ENCODE data around the gene KLHL35.

Gene KLHL35

DNA sequence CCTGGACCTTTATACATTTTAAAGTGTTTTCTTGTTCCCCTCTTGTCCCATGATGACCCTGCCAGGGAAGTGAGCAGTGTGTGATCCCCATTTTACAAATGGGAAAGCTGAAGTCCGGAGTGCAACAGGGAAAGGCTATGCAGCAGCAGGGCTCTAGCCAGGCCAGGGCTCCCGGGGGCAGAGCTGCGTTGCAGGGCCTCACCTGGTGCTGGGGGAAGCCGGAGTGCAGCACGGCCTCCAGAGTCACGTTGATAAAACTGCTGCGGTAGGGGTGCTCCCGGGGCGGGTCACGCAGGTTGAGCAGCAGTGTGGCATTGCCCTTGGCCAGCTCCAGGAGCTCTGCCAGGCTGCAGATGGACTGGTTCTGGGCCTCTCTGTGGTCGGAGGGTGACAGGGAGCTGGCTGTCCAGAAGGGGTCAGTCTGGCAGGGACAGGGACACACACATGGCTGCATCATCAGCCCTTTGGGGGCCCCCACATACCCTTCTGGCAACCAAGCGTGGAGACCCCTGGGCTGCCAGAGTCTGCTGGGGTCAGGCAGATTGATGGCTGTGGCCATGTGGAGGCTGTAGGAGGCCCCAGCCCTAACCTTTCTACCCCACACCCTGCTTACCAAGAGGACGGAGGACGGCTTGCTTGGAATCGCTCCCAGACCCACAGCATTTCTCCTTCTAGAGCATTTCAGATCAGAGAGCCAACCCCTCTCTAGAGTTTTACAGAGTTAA is 9.3 kb upstream of the KLHL35 start:
- DNase-seq (ENCODE audit: low read depth in 2 of 2), result no peak

DNA sequence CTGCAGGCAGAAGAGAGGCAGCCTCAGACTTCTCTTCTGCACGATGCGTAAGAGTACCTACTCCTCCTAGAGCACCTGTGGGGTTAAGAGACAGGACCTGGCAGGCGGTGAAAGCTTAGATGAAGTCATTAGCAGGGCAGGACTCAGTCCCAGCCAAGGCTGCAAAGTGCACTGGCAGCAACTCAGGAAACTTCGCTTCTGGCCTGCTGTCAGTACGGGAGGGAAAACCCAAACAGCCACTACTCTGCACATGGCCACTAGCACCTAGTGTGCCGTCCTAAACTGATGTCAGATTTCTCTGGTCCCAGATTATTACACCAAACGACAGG is 8.8 kb upstream of the KLHL35 start:
- DNase-seq (ENCODE audit: low read depth in 2 of 2), result no peak

DNA sequence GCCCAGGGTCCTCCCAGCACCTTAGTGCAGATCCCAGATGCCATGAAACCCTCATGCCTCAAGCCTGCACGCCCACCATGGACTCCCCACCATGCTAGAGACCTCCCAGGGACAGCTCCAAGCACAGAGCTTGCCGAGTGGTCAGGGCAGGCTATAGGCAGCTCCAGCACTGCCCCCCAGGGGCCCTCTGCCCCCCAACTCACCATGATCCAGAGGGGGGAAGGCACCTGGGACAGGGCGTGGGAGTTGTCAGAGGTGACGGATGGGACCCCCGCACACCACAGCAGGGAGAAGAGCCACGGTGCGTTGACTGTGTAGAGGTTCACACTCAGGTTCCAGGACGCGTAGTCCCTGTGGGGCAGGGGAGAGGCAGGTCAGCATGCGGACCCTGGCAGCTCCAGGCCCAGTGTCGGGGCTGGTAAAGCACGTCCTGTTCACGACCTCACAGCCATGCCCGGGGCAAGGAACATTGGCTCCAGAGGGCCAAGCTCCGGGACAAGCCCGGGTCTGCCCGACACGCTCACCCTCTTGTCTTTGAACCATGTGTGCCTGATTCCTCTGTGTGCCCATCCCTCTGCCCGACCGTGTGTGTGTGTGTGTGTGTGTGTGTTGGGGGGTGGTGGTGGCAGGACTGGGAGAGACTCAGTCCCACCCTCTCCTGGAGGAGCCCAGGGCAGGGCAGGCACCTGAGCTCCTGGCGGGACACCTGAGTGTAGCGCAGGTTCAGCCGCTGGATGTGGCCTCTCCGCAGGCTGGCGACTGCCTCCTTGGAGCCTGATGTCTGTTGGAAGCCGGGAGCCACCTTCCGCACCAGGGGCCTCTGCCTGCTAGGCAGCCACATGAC is 8.2 kb upstream of the KLHL35 start:
- DNase-seq (ENCODE audit: low read depth in 2 of 2), result no peak

DNA sequence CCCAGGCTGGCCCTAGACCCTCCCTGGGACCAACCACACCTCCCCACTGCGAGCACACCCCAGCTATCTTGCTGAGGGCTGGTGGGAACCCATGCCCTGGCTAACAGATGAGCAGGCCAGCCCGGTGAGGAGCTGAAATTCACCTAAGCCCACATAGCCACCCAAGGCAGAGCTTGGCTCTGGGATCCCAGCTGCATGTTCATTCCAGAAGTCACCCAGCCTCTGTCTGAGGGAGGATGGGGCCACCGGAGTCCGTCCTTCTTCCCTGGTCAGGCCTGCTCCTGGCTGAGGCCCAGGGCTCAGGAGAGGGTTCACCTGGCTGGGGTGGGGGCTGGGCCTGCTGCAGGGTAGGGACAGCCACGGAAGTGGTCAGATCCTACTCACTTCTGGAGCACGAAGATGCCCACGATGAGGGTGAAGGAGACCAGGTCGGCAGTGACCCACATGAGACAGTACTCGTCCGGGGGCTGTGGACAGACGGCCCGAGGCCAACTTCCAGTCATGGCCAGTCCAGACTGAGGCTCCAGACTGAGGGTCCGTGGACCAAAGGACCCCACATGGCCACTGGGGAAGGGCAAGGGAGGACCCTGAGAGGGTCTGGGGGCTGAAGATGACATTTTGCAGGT is 6.6 kb upstream of the KLHL35 start:
- DNase-seq (ENCODE audit: low read depth in 2 of 2), result no peak

- no peak for DNase-seq (ENCODE audit: low read depth in 2 of 2)
These were observed 6.0 kb upstream of the KLHL35 start for GRCh38 chr11:75439026-75439425.

DNA sequence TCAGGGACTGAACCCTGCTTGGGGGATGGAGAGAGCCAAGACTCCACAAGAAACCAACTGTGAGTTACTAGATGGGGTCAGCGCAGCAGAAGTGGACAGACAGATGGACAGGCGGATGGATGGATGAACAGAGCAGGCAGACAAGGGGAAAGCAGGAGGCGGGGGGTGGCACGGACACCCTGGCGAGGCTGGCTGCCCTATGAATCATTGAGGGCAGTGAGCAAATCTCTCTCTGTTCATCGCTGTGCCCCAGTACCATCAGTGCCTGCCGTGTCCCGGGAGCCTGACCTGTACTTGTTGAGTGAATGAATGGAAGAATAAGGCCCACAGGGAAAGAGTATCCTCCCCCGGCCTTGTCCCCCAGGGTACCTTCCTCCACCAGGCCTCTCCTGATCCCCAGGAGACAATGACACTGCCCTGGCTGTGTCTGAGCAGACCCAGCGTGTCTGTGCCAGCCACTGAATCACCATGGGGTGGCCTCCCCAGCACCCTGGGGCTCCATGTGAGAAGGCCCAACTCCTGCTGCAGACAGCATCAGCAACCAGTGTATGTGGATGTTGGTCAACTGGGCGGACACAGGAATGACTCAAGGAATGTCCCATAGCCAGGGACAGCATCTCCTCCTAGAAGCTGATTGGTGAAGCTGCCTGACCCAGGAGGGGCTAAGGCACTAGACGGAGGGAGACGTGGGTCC is 5.1 kb upstream of the KLHL35 start:
- no peak for DNase-seq (ENCODE audit: low read depth in 2 of 2)

GRCh38 chr11:75436806-75437205 is 3.8 kb upstream of the KLHL35 start:
- no peak for DNase-seq (ENCODE audit: low read depth in 2 of 2)

DNA sequence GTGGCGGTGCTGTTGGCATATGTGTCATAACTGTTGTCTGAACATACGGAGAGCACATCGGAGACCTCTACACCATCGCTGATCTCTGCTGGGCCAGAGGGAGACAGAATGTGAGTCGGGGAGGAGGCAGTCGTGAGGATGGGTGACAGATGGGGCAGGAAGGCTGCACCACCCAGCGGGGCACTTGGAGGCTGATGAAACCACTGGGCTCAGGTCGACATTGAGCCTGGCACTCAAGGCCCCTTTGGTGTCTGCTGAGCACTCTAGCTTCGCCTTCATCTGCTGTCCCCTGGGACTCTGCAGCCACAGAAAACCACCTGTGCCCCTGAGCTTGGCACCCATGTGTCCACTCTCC is 2.5 kb upstream of the KLHL35 start:
- no peak for DNase-seq (ENCODE audit: low read depth in 2 of 2)

- DNase-seq (ENCODE audit: low read depth in 2 of 2), result no peak
These were observed 2.0 kb upstream of the KLHL35 start for GRCh38 chr11:75434886-75435570.

DNA sequence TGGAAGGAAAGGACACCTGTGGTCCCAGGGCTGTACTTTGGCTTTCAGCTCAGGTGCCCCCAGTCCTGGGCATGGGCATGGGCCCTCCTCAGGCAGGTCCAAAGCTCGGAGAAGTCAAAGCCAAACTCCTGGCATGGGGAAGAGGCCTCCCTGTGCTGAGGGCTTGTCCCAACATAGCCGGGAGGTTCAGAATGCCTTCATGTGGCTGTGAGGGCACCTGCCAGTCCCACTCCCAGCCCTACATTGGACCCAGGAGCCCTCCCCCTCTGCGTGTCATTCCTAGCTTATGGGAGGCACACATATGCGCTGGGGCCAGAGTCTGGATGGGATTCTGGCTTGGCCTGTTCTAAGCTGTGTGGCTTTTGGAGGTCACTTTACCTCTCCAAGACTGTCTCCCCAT is 1.0 kb upstream of the KLHL35 start:
- DNase-seq (ENCODE audit: low read depth in 2 of 2), result no peak

DNA sequence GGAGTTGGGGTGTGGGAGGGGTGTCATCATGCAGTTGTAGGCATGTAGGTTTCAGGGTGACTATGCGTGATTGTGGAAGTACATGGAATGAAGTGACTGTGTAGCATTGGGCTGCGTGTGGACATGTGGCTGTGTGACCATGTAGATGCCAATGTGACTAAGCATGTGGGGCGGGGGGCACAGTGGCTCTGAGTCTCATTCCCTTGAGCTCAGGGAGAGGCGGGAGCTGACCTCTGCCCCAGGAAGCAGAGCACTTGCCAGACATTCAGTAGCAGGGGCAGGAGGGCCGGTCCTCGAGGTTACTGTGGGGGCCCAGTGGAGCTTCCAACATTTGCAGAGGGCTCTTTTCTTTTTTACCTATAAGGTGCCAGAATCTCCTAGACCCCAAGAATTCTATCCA is 440 bp upstream of the KLHL35 start:
- DNase-seq (ENCODE audit: low read depth in 2 of 2), result no peak

DNA sequence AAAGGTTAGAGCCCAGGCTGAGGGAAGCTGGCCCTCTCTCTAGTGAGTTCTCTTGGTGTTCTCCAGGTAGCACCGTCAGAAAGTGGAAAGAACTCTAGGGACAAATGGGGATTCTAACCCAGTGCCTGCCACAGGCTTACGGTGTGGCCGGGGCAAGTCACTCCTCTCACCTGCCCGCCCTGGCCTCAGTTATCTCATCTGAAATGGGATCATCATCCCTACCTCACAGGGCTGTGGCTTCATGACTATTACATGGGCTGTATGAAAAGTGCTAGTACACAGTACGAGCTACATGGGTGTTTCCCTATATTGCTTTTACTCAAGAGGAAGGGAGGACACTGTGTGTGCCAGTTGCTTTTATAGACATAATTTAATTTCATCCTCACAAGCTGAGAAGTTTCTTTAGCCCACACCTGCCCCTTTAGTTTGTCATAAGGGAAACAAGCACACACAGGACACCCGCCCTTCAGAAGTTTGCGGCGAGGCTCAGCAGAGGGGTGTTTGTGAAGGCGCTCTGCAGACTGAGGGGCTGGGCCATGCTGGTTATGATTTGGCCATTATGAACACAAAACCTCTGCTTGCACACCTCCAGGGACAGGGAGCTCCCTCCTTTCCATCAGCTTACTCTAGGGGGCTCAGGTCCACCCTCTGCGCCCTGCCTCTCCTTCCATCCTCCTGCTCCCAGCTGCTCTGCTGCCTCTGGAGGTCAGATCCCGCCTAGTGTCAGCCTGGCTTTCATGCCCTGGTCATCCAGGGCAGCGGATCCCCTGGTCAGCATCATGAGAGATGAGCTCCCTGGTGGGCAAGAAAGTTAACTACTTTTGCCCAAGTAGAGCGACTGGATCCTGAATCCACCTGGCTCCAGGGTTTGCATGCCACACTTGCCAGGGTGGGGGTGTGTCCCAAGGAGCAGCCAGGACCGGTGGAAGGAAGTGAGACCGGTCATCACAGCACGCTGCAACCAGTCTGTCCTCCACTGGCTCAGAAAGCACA is 1.2 kb downstream of the KLHL35 start:
- no peak for DNase-seq (ENCODE audit: low read depth in 2 of 2)

- DNase-seq (ENCODE audit: low read depth in 2 of 2), result no peak
These were observed 2.1 kb downstream of the KLHL35 start for GRCh38 chr11:75430714-75431532.

- DNase-seq (ENCODE audit: low read depth in 2 of 2), result peak; percentile 19 to 35
These were observed 2.9 kb downstream of the KLHL35 start for GRCh38 chr11:75429902-75430713.

DNA sequence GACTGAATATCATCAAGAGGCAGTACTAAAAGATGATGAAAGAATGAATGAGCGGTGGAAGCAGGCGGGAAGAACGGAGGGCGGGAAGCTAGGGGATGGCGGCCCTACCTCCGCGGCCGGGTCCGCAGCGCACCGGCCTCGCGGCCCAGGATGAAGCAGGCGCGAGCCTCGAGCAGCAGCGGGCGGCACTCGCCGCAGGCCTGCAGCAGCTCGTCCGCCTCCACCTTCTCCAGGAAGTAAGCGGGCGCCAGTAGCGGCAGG is 3.4 kb downstream of the KLHL35 start:
- no peak for DNase-seq (ENCODE audit: low read depth in 2 of 2)

DNA sequence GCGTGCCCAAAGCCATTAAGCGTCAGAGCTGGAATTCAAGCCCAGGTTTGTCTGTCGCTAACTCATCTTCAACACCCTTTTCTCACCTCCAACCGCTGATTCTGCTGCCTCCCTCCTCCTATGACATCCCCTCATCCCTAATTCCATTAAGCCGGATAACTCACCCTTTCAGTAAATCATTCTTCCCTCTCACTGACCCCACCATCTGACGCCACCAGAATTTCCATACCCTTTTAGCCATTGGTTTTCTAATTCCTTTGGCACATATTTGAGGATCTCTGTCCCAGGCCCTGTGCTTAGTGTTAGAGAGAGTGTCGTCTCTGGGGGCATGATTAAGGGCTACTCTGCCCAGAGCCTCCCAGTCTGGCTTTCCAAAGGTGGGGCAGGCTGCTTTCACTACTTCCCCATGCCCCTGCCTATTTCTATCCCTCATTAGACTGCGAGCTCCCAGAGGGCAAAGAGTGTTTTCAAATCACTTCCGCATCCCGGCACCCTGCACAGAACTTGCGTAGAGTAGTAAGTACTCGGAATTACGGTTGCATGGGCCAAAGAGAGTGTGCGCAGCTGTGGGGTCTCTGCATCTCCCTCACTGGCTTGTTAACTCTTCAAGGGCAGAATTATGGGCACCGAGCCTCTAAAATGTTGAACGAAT is 3.9 kb downstream of the KLHL35 start:
- no peak for DNase-seq (ENCODE audit: low read depth in 2 of 2)

DNA sequence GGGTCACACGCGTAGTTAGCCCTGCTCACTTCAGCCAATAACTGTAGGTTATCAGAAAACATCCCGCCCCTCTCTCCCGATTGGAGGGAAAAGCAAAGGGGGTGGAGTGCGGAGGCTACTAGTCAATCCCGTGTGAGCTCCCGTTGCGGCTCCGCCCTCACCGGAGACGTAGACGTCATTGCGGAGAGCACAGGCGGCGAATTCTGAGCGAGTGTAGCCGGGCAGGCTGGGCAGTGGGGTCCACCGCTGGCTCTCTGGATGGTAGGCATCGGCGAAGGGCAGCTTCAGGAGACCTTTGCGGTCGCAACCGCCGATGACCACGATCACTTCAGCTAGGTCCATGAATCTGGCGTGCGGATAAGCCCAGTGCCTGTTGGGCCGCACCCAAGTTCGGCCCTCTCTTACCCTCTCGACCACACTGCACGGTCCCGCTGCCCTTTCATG is 4.7 kb downstream of the KLHL35 start:
- DNase-seq (ENCODE audit: low read depth in 2 of 2), result peak; percentile 45 to 72

DNA sequence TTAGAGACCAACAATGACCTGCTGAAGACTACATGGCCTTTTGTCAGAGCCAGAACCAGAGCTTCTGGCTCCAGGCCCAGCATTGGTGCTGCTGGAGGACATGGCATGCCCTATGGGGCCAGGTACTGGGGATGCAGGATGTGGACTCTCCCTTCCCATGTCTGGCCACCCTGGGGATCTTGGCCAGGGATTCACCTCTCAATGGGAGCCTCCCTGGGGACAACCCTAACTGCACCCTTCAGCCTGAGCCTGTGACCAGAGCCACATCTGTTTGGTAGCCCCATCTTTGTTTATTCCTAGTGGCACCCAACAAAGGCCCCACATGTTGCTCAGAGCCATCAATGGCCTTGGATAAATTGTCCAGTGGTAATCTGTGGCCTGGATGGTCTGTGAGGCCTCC is 5.8 kb downstream of the KLHL35 start:
- no peak for DNase-seq (ENCODE audit: low read depth in 2 of 2)

DNA sequence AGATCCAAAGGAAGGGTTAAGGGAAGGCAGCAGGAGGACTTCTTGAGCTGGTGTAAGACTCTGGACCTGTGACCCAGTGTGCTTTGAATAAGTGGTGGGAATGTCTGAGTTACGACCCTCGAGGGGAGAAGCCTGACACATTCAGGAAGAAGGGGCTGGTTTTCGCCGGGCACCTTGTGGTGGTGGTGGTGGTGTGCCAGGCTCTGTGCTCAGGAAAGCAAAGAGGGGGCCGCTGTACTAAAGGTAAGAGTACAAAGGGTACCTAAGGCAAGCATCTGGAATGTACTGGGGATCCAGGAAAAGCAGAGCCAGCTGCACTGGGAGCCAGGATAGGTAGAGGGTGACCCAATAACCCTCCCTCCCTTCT is 6.3 kb downstream of the KLHL35 start:
- DNase-seq (ENCODE audit: low read depth in 2 of 2), result no peak

Data from stimulated activated CD4-positive, alpha-beta T cell treated with anti-CD3 and anti-CD28 coated beads, Interleukin-12 subunit alpha, Interleukin-12 subunit beta, amount 100 ng/mL, for 24 hours (primary cell).